Panc1 (cell line): ENCODE data around the gene CHST15. TPM values are rescaled to one million over a fixed set of nuclear protein-coding genes. Genes with fewer than 3 reads are reported as not detected.

Experiments used
- ATAC-seq: fragments of 200-7000 bp; cut with Tn5 transposase; 2 replicates; pipeline ENCODE4 v1.9.1; 2020; ENCODE audit warnings: mild to moderate bottlenecking, moderate library complexity
- Bru-seq: library from RNA; stranded (reverse); fragments of 400-500 nt; gene quantifications from one replicate; lab custom pipeline; 2021; lab: Mats Ljungman, UMichigan
- BruChase-seq, 2 experiments: library from RNA; stranded (reverse); fragments of 400-500 nt; gene quantifications; one replicate each; lab custom pipeline; 2021; lab: Mats Ljungman, UMichigan
- BruUV-seq: library from RNA; stranded (reverse); fragments of 400-500 nt; replicated peaks from 2 replicates; lab custom pipeline; 2021; lab: Mats Ljungman, UMichigan
- CTCF ChIA-PET: fragments of 300-600 bp; sonication (Branson Sonifier 250); formaldehyde crosslinking; loops from one replicate; lab custom pipeline; 2022; ENCODE audit warnings: antibody characterized with exemption; lab: Charles Lee
- POLR2A ChIA-PET: fragments of 300-600 bp; sonication (Branson Sonifier 250); formaldehyde crosslinking; loops from one replicate; lab custom pipeline; 2022; ENCODE audit warnings: antibody characterized with exemption; lab: Charles Lee
- DNase-seq: peaks from one replicate; pipeline ENCODE4 v3.0.0-alpha.2; 2010; ENCODE audit warnings: low read depth, low spot score
- H3K27ac ChIP-seq: 2 replicates; pipeline ENCODE4 v1.5.1; 2011; ENCODE audit warnings: mild to moderate bottlenecking, low read length, inconsistent platforms
- H3K27me3 ChIP-seq: fragments of 200-500 bp; sonication (Bioruptor generic); 2 replicates; pipeline ENCODE4 v1.6.0; 2014; ENCODE audit warnings: low read length, inconsistent platforms; ENCODE audit not compliant: control insufficient read depth, insufficient read depth
- H3K36me3 ChIP-seq: fragments of 200-500 bp; sonication (Bioruptor generic); 2 replicates; pipeline ENCODE4 v1.5.1; 2014; ENCODE audit warnings: inconsistent platforms, mild to moderate bottlenecking, low read length, moderate library complexity; ENCODE audit not compliant: control insufficient read depth, insufficient read depth
- H3K4me1 ChIP-seq: 2 replicates; pipeline ENCODE4 v1.5.1; 2011; ENCODE audit warnings: inconsistent platforms, mild to moderate bottlenecking, low read length, moderate library complexity; ENCODE audit not compliant: control insufficient read depth, insufficient read depth
- H3K4me3 ChIP-seq, 2 experiments: 2 replicates each; pipeline ENCODE4 v1.5.1; 2011 to 2012; ENCODE audit warnings: low read depth in 2 of 2, low read length in 2 of 2, mild to moderate bottlenecking in 2 of 2, inconsistent platforms in 1 of 2, moderate library complexity in 1 of 2
- H3K9me3 ChIP-seq: fragments of 200-500 bp; sonication (Bioruptor generic); 2 replicates; pipeline ENCODE4 v1.5.1; 2014; ENCODE audit warnings: low read depth, mild to moderate bottlenecking, inconsistent platforms, low read length, moderate library complexity; ENCODE audit not compliant: control insufficient read depth, insufficient read depth
- CTCF ChIP-seq: fragments of 450-650 bp; IDR thresholded peaks from 2 replicates; pipeline ENCODE4 v1.5.1; 2017; ENCODE audit warnings: mild to moderate bottlenecking
- POLR2AphosphoS5 ChIP-seq: IDR thresholded peaks from 2 replicates; pipeline ENCODE4 v1.6.1; 2012; ENCODE audit warnings: mild to moderate bottlenecking, low read depth, low read length, moderate library complexity
- REST ChIP-seq, 2 experiments: IDR thresholded peaks; 2 replicates each; pipeline ENCODE4 v1.6.1; 2011 to 2012; ENCODE audit warnings: low read depth in 2 of 2, control low read depth in 1 of 2, low read length in 1 of 2, mild to moderate bottlenecking in 1 of 2, moderate library complexity in 1 of 2; ENCODE audit not compliant: insufficient read depth in 1 of 2
- SIN3A ChIP-seq: IDR thresholded peaks from 2 replicates; pipeline ENCODE4 v1.6.1; 2012; ENCODE audit warnings: low read depth, mild to moderate bottlenecking, low read length, moderate library complexity, borderline replicate concordance; ENCODE audit not compliant: insufficient read depth
- TCF7L2 ChIP-seq: IDR thresholded peaks from 2 replicates; pipeline ENCODE4 v1.6.1; 2011; ENCODE audit warnings: mild to moderate bottlenecking, low read depth, low read length, inconsistent platforms
- in situ Hi-C: cut with HindIII; loops from 2 replicates; pipeline ENCODE4 v1.10.0; 2016; ENCODE audit warnings: low sequenced_read_pairs, low pct_unique_long_range_greater_than_20kb
- intact Hi-C: fragments of 100-400 bp; cut with micrococcal nuclease; formaldehyde crosslinking; loops from one replicate; pipeline ENCODE4 v1.10.0; 2022; ENCODE audit not compliant: unreplicated experiment
- long read RNA-seq: library from polyadenylated mRNA; unstranded; transcript quantifications from one replicate; pipeline ENCODE4 v2.0.0, GENCODE V29; 2021; ENCODE audit not compliant: unreplicated experiment
- polyA plus RNA-seq: library from polyadenylated mRNA; unstranded; fragments of >200 nt; gene quantifications from one replicate; pipeline ENCODE4 v1.2.1, GENCODE V29; 2012; ENCODE audit warnings: missing spikeins; ENCODE audit not compliant: insufficient read length
- total RNA-seq: library from RNA; stranded (reverse); gene quantifications from one replicate; pipeline ENCODE4 v1.2.1, GENCODE V29; 2021; ENCODE audit not compliant: unreplicated experiment

The CHST15 gene
- total RNA-seq, result 33.2 TPM
- polyA plus RNA-seq, result 22.3 TPM
- percentile 68 among the genes with signal in this experiment for Bru-seq, nascent RNA
- BruChase-seq, experiment 1, labeled RNA remaining after a 2-hour chase, result percentile 77 among the genes with signal in this experiment
- BruChase-seq, experiment 2, labeled RNA remaining after a 6-hour chase, result percentile 73 among the genes with signal in this experiment
- long read RNA-seq, full-length matches to known transcripts, result 14 of 54 reads
- long read RNA-seq, partial matches to known transcripts, result 21 of 54 reads
- long read RNA-seq, other reads (novel, unspliced or antisense), result 19 of 54 reads

- Histone ChIP-seq H3K27me3 (no peaks in the 10 kb centered on the region), H3K36me3 (peaks cover 2% of the 10 kb centered on the region; the same call in 1 of the 2 replicates), H3K9me3 (no peaks in the 10 kb centered on the region), H3K27ac (peak within 1 kb of the TSS; percentile 76), H3K4me1 (peaks cover 32% of the 10 kb centered on the region), H3K4me3 (peak within 1 kb of the TSS; percentile 64)
- intact Hi-C loops, result loop anchor here (5.0 kb wide), 2 partner anchors 96 to 294 kb away; no protein-coding TSS in a partner anchor
- no peak; the same call in 1 of the 2 replicates for TF ChIP-seq CTCF
- TF ChIP-seq TCF7L2, result peak; percentile 91
- TF ChIP-seq POLR2AphosphoS5, result peak; percentile 34; the same call in 1 of the 2 replicates
- no peak for TF ChIP-seq REST (IDR thresholded peaks at IDR 0.05; ENCODE audit: insufficient read depth in 1 of 2, low read depth in 2 of 2, low read length in 1 of 2)
- TF ChIP-seq SIN3A, result peak; percentile 58; the same call in 1 of the 2 replicates
- in situ Hi-C loops, result no loop called here
- BruUV-seq, result no TSS peak
- ChIA-PET CTCF (interaction anchor here (1.3 kb wide), 1 partner anchor 98 kb away, joined by 6 read pairs; no protein-coding TSS in a partner anchor), POLR2A (interaction anchor here (0.7 kb wide), 1 partner anchor 66 kb away, joined by 3 read pairs; no protein-coding TSS in a partner anchor)
- peak; percentile 55 for ATAC-seq
- peak; percentile 41 for DNase-seq
Measured at GRCh38 chr10:124092860-124093773, at the start of gene CHST15. Gene CHST15 (minus strand): TSS chr10:124093598. CDS start chr10:124046212, 47,386 bp downstream.

GRCh38 chr10:124142960-124143359, 49.6 kb upstream of the CHST15 start:
- in situ Hi-C loops (no loop called here), intact Hi-C loops (no loop called here)
- CTCF ChIA-PET, result no interaction called here
- POLR2A ChIA-PET, result no interaction called here
- DNase-seq, result no peak
- Histone ChIP-seq H3K27me3 (no peaks in the 10 kb centered on the region), H3K27ac (no peak overlapping the region), H3K4me1 (no peaks in the 10 kb centered on the region; the same call in 1 of the 2 replicates), H3K4me3 (no peak overlapping the region), H3K36me3 (no peaks in the 10 kb centered on the region), H3K9me3 (no peaks in the 10 kb centered on the region; the same call in 1 of the 2 replicates)
- no peak for TF ChIP-seq TCF7L2
- TF ChIP-seq POLR2AphosphoS5, result no peak
- no peak for TF ChIP-seq CTCF
- no peak for TF ChIP-seq SIN3A
- TF ChIP-seq REST (IDR thresholded peaks at IDR 0.05; ENCODE audit: insufficient read depth in 1 of 2, low read depth in 2 of 2, low read length in 1 of 2), result no peak
- ATAC-seq, result no peak
- no TSS peak for BruUV-seq
